Skeletal muscle tissue (tissue), 5 donors: ENCODE results near the gene PLOD1. TPM values are rescaled to one million over a fixed set of nuclear protein-coding genes. Genes with fewer than 3 reads are reported as not detected.

Source experiments
- H3K27ac ChIP-seq: one replicate; pipeline ENCODE4 v1.7.0; 2013; ENCODE audit warnings: mild to moderate bottlenecking, low read depth, low read length, inconsistent platforms
- H3K27me3 ChIP-seq, 3 donors: one replicate each; pipeline ENCODE4 v1.7.0; 2013; ENCODE audit warnings: low read length in 3 of 3; ENCODE audit not compliant: control insufficient read depth in 3 of 3, insufficient read depth in 3 of 3
- H3K36me3 ChIP-seq, 3 donors: one replicate each; pipeline ENCODE4 v1.7.0; 2013; ENCODE audit warnings: low read length in 3 of 3; ENCODE audit not compliant: control insufficient read depth in 3 of 3, insufficient read depth in 3 of 3
- H3K4me1 ChIP-seq, 3 donors: one replicate each; pipeline ENCODE4 v1.7.0; 2013; ENCODE audit warnings: low read length in 3 of 3, mild to moderate bottlenecking in 3 of 3; ENCODE audit not compliant: control insufficient read depth in 3 of 3, insufficient read depth in 3 of 3
- H3K4me3 ChIP-seq, 3 donors: one replicate each; pipeline ENCODE4 v1.7.0; 2013; ENCODE audit warnings: low read length in 3 of 3
- H3K9ac ChIP-seq, 3 donors: one replicate each; pipeline ENCODE4 v1.7.0; 2013; ENCODE audit warnings: low read length in 3 of 3, mild to moderate bottlenecking in 3 of 3, moderate library complexity in 2 of 3, low read depth in 1 of 3
- H3K9me3 ChIP-seq, 3 donors: one replicate each; pipeline ENCODE4 v1.7.0; 2013; ENCODE audit warnings: low read length in 3 of 3; ENCODE audit not compliant: control insufficient read depth in 3 of 3
- small RNA-seq: library from RNA; depleted of rRNA; stranded (forward); fragments of <200 nt; gene quantifications from one replicate; pipeline ENCODE3, GENCODE V24; 2014
- total RNA-seq: library from RNA; depleted of rRNA; stranded (reverse); fragments of >200 nt; gene quantifications from one replicate; pipeline ENCODE4 v1.2.3, GENCODE V29; 2014
- donor health status: Osteomylitis.

Gene PLOD1
- total RNA-seq, 1 donor from 2014 or later, result 97.6 TPM

DNA sequence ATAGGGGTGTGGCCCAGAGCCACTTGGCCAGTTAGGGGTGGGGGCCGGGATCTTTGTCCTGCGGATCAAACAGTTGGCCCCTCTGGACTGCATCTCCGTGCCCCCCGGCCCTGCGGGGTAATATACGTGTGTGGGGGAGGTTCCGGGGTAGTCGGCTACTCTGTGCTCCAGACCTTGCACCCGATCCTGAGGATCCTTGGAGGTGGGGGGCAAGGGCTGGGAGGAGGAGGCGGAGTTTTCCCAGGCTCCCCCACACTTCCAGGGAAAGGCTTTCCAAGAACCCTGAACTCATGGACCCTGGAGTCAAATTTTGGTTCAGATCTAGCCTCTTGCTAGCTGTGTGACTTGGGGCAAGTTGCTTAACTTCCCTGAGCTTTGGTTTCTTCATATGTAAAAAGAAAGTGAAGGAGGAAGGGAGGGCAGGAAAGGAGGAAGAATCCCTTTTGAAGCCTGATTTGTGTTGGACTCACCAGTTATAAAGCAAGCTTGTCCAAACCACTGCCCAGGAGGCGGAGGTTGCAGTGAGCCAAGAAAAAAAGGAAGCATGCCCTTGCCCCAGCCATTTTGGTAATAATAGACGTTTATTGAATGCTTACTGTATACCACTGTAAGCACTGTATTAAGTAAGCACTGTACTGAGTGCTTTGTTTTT lies 85.5 kb downstream of the PLOD1 start:
- peaks cover 6 to 11% (median 8%) of the 10 kb centered on the region in 3 donors for H3K4me1 ChIP-seq
- H3K36me3 ChIP-seq, result peaks cover 13 to 21% (median 14%) of the 10 kb centered on the region in 3 donors
- H3K4me3 ChIP-seq, result peak overlapping the region; percentile 79 to 92 (median 90)
- H3K9ac ChIP-seq, result peak overlapping the region; percentile 84 to 95 (median 95)
- no peaks in the 10 kb centered on the region for H3K27me3 ChIP-seq
- peak overlapping the region; percentile 75 for H3K27ac ChIP-seq
- H3K9me3 ChIP-seq, result no peaks in the 10 kb centered on the region

GRCh38 chr1:12021616-12022015 lies 87.1 kb downstream of the PLOD1 start:
- no peak overlapping the region for H3K9ac ChIP-seq
- no peaks in the 10 kb centered on the region for H3K9me3 ChIP-seq
- no peak overlapping the region for H3K4me3 ChIP-seq
- no peaks in the 10 kb centered on the region for H3K27me3 ChIP-seq
- peaks cover 6 to 11% (median 8%) of the 10 kb centered on the region in 3 donors for H3K4me1 ChIP-seq
- H3K27ac ChIP-seq, result no peak overlapping the region
- H3K36me3 ChIP-seq, result peaks cover 20 to 34% (median 22%) of the 10 kb centered on the region in 3 donors

- Histone ChIP-seq H3K4me3 (no peak overlapping the region), H3K27ac (no peak overlapping the region), H3K4me1 (peaks cover 6 to 11% (median 8%) of the 10 kb centered on the region in 3 donors), H3K9ac (no peak overlapping the region), H3K27me3 (no peaks in the 10 kb centered on the region), H3K9me3 (no peaks in the 10 kb centered on the region), H3K36me3 (peaks cover 21 to 36% (median 27%) of the 10 kb centered on the region in 3 donors)
These were observed 87.5 kb downstream of the PLOD1 start for GRCh38 chr1:12022036-12022435.

Small RNAs within 50 kb of the gene (small RNA-seq; reads per million reads assigned to genes)
- gene AL096840.1, result not detected
- not detected for gene RF00019
- gene RNU5E-4P, result 23.4 reads per million, percentile 94 among the genes with 10 or more reads in this experiment

Other genes starting within 250 kb of the PLOD1 start
- not detected for gene DRAXIN, start 243.0 kb upstream of the PLOD1 start, total RNA-seq
- 15.7 TPM for gene AGTRAP, start 198.6 kb upstream of the PLOD1 start, total RNA-seq
- 6.8 TPM for gene C1orf167, start 172.5 kb upstream of the PLOD1 start, total RNA-seq
- gene MTHFR, start 128.8 kb upstream of the PLOD1 start, total RNA-seq, result 43.3 TPM
- 3.7 TPM for gene CLCN6, start 128.5 kb upstream of the PLOD1 start, total RNA-seq
- 4.2 TPM for gene NPPA, start 86.9 kb upstream of the PLOD1 start, total RNA-seq
- gene NPPB, start 75.8 kb upstream of the PLOD1 start, total RNA-seq, result 1.0 TPM
- gene KIAA2013, start 8.3 kb upstream of the PLOD1 start, total RNA-seq, result 20.9 TPM
- gene MFN2, start 45.7 kb downstream of the PLOD1 start, total RNA-seq, result 37.6 TPM
- gene MIIP, start 84.8 kb downstream of the PLOD1 start, total RNA-seq, result 26.1 TPM
- 0.52 TPM for gene TNFRSF8, start 128.6 kb downstream of the PLOD1 start, total RNA-seq
- gene TNFRSF1B, start 232.3 kb downstream of the PLOD1 start, total RNA-seq, result 9.9 TPM